Lower leg skin (tissue), 4 donors: ENCODE measurements around the gene PRDM13. TPM values are rescaled to one million over a fixed set of nuclear protein-coding genes. Genes with fewer than 3 reads are reported as not detected.

Source experiments
- DNase-seq, 2 donors: peaks; one replicate each; pipeline ENCODE4 v3.0.0-alpha.2; 2019; ENCODE audit warnings: low spot score in 2 of 2
- H3K4me3 ChIP-seq: fragments of 200-600 bp; sonication (generic); 2 replicates; pipeline ENCODE4 v1.5.1; 2017; ENCODE audit warnings: mild to moderate bottlenecking, low read depth; ENCODE audit not compliant: poor library complexity, severe bottlenecking
- CTCF ChIP-seq, 3 donors: fragments of 450-650 bp; IDR thresholded peaks; one replicate each; pipeline ENCODE4 v1.5.1; 2016; ENCODE audit warnings: antibody characterized with exemption in 3 of 3, mild to moderate bottlenecking in 3 of 3, moderate library complexity in 2 of 3
- POLR2A ChIP-seq, 2 donors: fragments of 450-650 bp; IDR thresholded peaks; one replicate each; pipeline ENCODE4 v1.6.1; 2016 to 2017; ENCODE audit warnings: antibody characterized with exemption in 2 of 2, mild to moderate bottlenecking in 1 of 2, moderate library complexity in 1 of 2
- WGBS, 2 donors: methylation state at CpG; one replicate each; pipeline ENCODE4 v1.1.5; 2018; 5-methylcytosine and 5-hydroxymethylcytosine counted together
- intact Hi-C: fragments of 100-400 bp; cut with DNase I; formaldehyde crosslinking; loops from one replicate; pipeline ENCODE4 v1.15.0; 2023; ENCODE audit warnings: low total_unique reads
- total RNA-seq, 4 donors: library from RNA; depleted of rRNA; stranded (reverse); fragments of >200 nt; gene quantifications; one replicate each; pipeline ENCODE4 v1.1.0, GENCODE V29; 2016

The PRDM13 gene
- total RNA-seq, 4 donors from 2014 or later: 0.10 TPM; not detected in 3

- 9 to 10% methylated on average over 50 of the region's 54 CpGs for WGBS, 2 donors
- DNase-seq: no peak
- TF ChIP-seq POLR2A (IDR thresholded peaks at IDR 0.05) (no peak), CTCF (IDR thresholded peaks at IDR 0.05) (no peak)
- intact Hi-C loops: no loop called here
- no peak overlapping the region for H3K4me3 ChIP-seq
Measured at GRCh38 chr6:99602520-99603420, 3.9 kb upstream of the PRDM13 start.

GRCh38 chr6:99603421-99604165, 3.0 kb upstream of the PRDM13 start:
- H3K4me3 ChIP-seq: no peak overlapping the region
- TF ChIP-seq CTCF (IDR thresholded peaks at IDR 0.05) (no peak), POLR2A (IDR thresholded peaks at IDR 0.05) (no peak)
- intact Hi-C loops: no loop called here
- no peak for DNase-seq
- 2 to 3% methylated on average over 29 to 55 of the region's 55 CpGs for WGBS, 2 donors

GRCh38 chr6:99604166-99605073, 2.2 kb upstream of the PRDM13 start:
- DNase-seq: no peak
- H3K4me3 ChIP-seq: no peak overlapping the region
- no peak for TF ChIP-seq POLR2A (IDR thresholded peaks at IDR 0.05)
- intact Hi-C loops: no loop called here
- WGBS, 2 donors: 18 to 21% methylated on average over 31 of the region's 31 CpGs

- no peak overlapping the region for H3K4me3 ChIP-seq
- no peak for DNase-seq
- intact Hi-C loops: no loop called here
- TF ChIP-seq POLR2A (IDR thresholded peaks at IDR 0.05) (no peak), CTCF (IDR thresholded peaks at IDR 0.05) (no peak)
- WGBS, 2 donors: 16 to 17% methylated on average over 20 of the region's 20 CpGs
Measured at GRCh38 chr6:99605074-99605734, 1.4 kb upstream of the PRDM13 start.

GRCh38 chr6:99605911-99606655, 550 bp upstream of the PRDM13 start:
- H3K4me3 ChIP-seq: no peak overlapping the region
- TF ChIP-seq POLR2A (IDR thresholded peaks at IDR 0.05) (no peak), CTCF (IDR thresholded peaks at IDR 0.05) (no peak)
- DNase-seq: no peak
- WGBS, 2 donors: 17 to 19% methylated on average over 16 of the region's 16 CpGs
- intact Hi-C loops: no loop called here
